DMS 273 (cell line): Measurements from ENCODE around the gene KRTCAP2.
"Not testable (repeated sequence)": the region's sequence is repeated elsewhere in the genome, so short reads cannot be mapped to it uniquely, and the experiment has no call there.

Experiments used
- DNase-seq: peaks from one replicate; lab custom pipeline; 2025; ENCODE audit not compliant: unreplicated experiment; lab: John Stamatoyannopoulos, UW

KRTCAP2 gene

DNA sequence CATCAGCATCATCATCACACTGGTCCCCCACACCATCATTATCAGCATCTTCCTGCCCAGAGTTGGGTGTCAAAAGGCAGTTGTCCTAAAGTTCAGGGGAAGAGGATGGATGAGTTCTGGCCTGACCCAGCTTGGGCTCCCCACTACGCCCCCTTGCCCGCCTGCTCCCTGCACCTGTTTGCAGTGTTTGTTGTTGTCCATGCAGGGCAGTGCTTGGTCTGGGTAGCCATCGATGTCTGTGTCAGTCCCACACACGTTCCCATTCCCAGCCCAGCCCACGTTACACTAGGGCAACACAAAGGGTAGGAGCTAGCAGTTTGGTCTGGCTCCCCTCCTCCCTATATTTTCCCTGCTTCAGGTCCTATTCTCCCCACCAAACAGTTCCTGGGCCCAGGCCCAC, 27.8 kb upstream of the KRTCAP2 start:
- DNase-seq = no peak

DNA sequence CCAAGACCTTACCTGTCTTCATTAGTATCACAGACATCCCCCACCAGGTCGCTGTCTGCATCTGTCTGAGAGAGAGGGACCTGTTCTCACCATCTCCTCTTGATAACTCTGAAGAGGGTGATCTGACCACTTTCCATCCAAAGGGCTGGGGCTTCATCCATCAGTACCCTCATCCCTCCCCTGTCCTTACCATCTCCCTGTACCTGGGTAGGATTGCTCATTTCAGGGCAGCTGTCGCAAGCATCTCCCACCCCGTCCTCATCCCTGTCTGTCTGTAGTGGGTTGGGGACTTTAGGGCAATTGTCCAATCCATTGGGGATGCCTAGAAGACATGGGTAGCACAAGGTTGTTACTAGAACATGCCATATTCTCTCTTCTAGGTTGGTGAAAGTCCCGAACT, 26.7 kb upstream of the KRTCAP2 start:
- DNase-seq = no peak

DNA sequence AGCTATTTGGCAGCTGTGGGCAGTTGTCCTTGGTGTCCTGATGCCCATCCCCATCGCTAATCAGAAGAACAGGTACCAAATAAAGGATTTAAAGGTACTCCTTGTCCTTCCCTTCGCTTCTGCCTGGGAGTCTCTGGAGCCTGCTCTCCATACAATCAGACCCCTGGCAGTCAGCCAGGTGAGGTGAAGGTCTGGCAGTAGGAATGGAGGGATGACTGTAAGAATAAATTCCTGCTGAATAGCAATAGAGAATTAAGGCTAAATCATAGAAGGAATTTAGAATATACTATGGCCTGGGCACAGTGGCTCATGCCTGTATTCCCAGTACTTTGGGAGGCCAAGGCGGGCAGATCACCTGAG, 25.4 kb upstream of the KRTCAP2 start:
- peak; percentile 45 for DNase-seq

DNA sequence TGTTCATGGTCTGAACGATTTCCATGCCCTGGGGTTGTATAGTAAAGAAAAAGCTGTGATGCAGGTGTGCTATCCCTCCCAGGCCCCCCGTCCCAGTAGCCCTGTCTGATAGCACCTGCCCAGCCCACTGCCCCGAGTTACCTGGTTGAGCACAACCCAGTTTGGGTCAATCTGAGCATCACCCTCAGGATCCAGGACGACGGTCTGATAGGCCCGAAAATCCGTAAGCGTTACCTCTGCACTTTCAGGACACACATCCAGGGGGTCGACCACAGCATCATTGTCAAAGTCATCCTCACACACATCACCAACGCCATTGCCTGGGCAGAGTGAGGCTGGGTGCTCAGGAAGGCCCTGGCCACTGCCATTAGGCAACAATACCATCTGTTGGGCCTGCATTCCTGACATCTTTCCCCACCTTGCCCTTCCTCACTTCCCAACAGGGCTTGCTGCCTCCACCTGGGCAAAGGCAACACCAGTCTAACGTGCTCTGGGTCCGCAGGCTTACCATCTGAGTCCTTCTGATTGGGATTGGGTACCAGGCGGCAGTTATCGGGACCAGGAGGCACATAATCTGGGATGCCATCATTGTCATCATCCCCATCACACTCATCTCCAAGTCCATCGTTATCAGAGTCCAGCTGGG, 24.9 kb upstream of the KRTCAP2 start:
- no peak for DNase-seq

DNA sequence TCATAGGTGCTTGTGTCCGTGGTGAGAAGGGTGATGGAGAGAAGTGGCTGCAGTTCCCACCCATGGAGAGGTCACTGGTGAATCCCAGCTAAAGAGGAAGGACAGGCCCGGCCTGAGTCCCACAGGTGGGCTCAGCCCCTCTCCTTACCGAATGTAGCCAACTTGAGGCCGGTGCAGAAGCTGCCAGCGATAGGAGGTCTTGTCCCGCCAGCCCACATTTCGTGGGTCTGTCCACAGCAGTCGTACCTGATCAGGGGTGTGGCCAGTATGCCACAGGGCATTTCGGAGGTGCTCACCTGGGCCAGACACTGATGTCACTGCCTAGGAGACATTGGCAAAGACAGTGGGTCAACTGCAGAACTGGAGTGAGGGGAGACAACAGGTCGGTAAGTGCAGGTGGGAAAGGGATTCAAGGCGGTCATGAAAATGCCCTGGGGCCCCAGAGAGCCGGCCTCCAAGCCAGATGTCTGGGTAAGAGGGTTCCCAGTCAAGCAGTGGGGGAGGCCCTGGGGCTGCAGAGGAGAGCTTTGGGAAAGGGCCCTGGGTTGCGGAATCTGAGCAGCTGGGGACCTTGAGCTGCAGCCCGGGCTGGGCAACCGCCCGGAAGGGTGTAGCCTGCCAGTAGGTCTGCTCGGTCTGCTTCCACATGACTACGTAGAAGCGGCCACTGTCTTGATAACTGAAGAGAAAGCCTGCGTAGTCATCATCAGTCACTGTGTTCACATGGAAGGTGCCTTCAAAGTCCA, 24.0 kb upstream of the KRTCAP2 start:
- no peak for DNase-seq

DNA sequence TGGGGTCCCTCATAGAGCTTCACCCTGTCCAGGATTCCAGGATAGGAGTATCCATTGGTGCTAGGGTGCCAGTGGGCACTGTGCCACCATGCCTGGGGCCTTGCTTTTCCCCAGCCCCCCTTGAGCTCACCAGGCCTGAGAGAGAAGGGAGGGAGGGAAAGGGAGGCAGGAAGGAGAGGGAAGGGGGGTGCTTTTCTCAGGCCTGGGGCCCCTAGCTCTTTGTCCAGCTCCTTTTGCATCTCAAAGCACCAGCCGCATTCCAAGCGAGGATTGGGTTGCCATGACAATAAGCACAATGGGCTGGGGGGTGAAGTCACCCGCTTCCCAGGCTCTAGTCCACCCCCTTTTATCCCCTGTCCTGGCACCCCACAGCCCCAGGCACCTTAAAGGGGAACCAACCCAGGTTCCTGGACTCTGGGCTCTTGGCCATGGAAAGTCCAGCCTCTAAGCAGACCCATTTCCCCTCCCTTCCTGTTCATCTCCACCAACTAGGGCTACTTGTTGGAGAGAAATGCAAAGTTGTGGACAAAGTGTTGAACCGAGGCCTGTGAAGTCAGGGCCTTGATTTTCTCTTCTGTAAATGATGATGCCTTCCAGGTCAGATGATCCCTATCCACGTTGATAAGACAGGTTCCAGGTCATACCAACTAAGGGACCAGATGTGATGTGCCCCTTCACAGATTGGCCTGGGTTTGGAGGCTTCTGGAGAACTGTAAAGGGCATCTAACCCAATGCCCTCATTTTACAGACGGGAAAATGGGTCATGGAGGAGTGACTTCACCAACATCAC, 23.2 kb upstream of the KRTCAP2 start:
- no peak for DNase-seq

DNA sequence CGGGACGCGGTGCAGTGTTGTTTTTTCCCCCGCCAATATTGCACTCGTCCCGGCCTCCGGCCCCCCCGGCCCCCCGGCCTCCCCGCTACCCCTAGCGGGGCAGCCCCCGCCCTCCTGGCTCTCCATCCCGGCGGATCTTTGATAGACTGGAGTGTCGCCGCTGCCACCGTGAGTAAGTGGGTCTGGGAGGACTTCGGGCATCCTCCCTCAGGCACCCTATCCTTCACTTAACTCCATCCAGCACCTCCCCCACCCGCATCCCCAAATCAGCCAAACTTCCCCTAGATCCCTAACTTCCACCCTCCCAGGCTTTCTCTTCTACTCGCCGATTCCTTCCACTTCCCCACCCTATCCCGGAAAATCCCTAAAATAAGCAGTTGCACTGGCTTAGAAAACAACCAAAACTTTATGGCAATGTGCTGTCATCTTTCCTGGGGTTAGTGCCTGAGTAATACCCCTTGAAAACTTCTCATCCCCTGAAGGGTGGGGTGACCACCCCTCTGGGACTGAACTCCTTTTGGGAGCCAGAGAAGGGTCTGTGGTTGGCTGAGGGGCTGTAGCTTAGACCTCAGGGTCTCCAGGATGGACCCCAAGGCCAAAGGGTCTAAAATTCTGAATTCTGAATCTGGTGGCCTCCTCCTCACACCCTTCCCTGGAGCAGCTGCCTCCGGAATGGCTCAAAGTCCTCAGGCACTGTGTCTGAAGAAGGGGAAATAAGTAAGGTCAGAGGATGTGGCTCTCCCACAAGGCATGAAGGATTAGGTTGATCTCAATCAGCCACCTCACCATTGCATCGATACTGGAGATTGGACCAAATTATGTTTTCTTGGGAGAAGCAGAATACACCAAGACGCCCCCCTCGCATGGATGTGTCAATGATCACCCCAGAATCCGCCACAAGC, 22.3 kb upstream of the KRTCAP2 start:
- peak; percentile 65 for DNase-seq

DNA sequence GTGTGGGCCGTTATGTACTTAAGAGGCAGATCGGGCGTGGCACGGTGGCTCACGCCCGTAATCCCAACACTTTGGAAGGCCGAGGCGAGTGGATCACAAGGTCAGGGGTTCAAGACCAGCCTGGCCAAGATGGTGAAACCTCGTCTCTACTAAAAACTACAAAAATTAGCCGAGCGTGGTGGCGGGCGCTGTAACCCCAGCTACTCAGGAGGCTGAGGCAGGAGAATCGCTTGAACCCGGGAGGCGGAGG, 20.8 kb upstream of the KRTCAP2 start:
- DNase-seq = not testable (repeated sequence)

DNA sequence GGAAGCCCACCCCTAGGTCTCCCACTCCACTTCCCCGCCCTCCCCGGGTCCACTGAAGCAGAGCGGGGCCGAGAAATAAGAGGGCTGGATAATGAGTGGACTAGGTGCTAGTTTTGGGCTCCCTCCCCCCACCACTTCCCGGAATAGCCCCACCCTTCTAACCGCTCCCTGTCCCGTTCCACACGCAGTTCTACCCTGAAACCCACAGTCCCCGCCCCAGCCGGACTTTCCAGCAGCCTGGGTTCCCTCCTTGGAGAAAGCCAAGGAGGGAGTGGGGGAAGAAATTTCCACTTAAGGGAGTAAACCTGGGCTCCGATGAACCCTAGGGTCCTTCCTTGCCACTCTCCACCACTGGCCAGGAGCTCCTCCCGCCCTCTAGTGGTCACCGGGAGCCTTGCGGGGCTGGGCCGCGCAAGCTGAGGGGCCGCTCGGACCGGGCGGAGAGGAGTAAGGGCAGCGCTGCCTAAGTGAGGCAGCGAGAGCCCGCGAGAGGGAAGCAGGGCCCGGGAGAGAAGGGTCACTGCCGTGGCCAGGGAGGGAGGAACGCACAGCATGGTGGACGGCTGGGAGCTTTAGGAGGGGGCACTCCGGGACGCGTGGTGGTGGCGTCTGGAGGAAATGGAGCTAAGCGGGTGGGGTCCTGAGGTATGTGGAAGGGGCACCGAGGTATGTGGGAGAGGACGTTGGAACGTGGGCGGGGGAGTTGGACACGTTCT, 20.3 kb upstream of the KRTCAP2 start:
- peak; percentile 93 for DNase-seq

DNA sequence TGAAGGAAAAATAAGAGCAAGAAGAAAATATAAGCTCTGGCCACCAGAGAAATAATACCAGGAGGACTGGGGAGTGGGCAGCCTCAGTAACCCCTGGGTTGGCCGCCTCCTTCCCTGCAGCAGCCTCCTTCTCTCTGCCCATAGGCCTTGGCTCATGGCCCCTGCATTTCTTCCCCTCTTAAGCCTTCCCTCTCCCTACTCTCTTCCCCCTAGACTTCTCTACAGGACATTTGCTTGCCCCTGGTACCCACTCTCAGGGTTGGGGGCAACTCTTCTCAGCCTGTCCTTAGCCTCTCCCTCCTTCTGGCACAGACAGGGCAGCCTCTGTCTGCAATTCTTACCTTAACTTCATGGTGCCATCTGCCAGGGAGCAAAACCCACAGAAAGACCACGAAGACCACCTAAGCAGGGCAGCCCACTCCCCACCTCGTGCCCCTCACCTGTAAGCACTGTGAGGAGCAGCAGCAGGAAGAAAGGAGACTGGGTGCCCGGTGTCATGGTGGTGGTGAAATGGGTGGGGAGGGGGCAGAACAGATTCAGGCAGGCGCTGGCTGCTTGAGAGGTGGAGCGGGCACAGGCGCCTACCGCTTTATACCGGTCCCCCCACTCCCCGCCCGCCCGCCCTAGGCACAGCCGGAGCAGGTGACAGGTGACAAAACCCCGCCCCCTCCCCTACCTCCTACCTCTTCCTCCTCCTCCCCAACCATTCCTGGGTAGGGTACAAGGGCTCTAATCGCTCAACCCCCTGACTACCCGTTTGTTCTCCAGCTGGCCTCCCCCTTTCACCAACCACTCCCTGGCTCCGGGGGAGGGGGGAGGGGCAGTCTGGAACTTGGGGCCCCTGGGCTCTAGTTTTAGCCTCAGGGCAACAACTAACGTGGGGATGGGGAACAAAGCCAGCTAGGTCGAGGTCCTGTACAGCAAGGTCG, 19.5 kb upstream of the KRTCAP2 start:
- DNase-seq = peak; percentile 59

DNA sequence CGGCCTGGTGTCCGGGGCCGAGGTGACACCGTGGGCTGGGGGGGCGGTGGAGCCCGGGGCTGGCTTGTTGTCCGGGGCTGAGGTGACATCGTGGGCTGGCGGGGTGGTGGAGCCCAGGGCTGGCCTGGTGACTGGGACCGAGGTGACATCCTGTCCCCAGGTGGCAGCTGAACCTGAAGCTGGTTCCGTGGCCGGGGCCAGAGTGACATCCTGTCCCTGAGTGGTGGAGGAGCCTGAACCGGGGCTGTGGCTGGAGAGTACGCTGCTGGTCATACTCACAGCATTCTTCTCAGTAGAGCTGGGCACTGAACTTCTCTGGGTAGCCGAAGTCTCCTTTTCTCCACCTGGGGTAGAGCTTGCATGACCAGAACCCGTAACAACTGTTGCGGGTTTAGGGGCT, 18.8 kb upstream of the KRTCAP2 start:
- no peak for DNase-seq

DNA sequence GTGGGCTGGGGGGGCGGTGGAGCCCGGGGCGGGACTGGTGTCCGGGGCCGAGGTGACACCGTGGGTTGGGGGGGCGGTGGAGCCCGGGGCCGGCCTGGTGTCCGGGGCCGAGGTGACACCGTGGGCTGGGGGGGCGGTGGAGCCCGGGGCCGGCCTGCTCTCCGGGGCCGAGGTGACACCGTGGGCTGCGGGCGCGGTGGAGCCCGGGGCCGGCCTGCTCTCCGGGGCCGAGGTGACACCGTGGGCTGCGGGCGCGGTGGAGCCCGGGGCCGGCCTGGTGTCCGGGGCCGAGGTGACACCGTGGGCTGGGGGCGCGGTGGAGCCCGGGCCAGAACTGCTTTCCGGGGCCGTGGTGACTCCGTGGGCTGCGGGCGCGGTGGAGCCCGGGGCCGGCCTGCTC, 16.8 kb upstream of the KRTCAP2 start:
- DNase-seq = not testable (repeated sequence)

DNA sequence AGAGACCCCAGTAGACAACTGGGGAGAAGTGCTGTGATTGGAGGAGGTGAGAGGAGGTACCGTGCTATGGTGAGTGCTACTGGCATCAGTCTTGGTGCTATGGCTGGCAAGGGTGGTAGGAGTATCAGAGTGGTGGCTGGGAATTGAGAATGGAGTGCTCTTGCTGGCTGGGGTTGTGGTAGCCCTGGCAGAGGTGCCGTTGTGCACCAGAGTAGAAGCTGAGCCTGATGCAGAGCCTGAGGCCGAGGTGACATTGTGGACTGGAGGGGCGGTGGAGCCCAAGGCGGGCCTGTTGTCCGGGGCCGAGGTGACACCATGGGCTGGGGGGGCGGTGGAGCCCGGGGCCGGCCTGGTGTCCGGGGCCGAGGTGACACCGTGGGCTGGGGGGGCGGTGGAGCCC, 15.2 kb upstream of the KRTCAP2 start:
- DNase-seq = no peak

DNA sequence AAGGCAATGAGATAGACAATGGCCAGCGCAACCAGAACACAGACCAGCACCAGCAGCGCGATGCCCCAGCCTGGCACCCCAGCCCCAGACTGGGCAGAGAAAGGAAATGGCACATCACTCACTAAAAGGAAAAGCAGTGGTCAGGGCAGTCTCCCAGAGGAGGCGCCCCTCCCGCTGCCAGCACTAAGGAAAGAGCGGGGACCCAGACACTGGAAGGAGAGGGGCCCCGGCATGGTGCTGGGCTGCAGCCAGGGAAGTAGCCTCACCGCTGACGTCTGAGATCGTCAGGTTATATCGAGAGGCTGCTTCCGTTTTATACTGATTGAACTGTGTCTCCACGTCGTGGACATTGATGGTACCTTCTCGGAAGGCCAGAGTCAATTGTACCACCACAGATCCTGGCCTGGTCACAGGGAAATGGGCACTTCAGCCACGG, 14.4 kb upstream of the KRTCAP2 start:
- DNase-seq = no peak

DNA sequence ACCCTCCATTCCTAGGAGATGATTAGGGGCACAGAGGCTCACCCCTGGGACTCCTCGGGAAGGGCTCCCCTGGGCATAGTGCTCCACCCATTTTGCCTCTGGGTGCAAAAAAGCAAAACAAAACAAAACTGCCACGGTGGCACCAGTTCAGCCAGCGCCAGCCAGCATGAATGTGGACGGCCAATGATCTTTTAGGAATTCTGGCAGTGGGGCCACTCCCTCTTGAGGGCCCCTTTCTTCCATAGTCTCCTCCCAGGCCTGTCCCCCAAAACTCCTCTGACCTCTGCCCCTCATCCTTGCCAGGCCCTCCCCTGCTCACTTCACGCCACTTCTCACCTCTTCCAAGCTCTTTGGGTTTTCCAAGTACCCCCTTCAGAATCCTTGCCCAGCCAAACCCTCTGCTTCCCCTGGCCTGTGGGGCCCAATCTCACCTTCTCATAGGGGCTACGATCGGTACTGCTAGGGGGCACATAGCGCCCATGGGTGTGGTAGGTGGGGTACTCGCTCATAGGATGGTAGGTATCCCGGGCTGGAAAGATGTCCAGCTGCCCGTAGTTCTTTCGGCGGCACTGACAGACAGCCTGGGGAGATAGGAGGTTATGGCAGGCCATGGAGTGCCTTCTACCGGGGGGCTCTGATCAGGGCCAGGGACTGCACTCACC, 13.8 kb upstream of the KRTCAP2 start:
- DNase-seq = no peak

DNA sequence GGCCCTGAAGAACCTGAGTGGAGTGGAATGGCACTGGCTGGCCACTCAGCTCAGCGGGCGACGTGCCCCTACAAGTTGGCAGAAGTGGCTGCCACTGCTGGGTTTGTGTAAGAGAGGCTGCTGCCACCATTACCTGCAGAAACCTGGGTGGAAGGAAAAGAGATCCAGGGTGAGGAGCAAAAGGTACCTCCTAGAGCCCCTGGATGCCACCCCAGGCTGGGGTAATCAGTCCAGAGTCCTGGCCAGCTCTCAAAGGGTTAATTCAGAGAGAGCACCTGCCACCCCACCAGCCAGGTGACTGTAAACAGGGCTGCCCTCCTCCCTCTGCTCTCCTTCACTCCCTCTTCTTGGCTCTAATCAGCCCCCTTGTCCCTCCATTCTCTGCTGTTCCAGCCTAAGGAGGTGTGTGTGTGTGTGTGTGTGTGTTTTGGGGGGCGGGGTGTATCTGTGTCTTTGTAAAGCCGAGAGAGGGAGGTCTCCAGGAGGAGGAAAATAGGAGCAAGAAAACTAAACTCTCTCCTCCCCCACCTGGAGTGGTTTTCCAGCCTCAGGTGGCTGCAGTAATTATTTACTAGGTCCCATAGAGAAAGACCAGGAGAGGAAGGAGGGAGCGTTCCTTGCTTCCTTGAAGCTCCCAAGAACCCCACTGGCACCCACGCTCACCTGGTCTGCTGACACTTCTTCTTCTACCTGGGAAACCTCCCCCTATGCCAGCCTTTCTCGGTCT, 13.1 kb upstream of the KRTCAP2 start:
- DNase-seq = no peak

DNA sequence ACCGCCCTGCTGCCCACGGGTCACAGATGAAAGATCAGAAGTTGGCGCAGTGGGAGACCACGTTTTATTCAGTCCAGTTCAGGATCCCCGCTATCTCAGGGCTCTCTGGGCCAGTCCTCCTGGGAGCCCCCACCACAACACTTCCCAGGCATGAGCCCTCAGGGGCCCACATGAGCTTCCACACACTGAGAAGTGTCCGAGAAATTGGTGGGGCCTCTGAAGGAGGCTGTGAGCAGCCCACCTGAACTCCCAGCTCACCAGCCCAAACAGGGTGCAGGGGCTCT, 12.6 kb upstream of the KRTCAP2 start:
- no peak for DNase-seq

DNA sequence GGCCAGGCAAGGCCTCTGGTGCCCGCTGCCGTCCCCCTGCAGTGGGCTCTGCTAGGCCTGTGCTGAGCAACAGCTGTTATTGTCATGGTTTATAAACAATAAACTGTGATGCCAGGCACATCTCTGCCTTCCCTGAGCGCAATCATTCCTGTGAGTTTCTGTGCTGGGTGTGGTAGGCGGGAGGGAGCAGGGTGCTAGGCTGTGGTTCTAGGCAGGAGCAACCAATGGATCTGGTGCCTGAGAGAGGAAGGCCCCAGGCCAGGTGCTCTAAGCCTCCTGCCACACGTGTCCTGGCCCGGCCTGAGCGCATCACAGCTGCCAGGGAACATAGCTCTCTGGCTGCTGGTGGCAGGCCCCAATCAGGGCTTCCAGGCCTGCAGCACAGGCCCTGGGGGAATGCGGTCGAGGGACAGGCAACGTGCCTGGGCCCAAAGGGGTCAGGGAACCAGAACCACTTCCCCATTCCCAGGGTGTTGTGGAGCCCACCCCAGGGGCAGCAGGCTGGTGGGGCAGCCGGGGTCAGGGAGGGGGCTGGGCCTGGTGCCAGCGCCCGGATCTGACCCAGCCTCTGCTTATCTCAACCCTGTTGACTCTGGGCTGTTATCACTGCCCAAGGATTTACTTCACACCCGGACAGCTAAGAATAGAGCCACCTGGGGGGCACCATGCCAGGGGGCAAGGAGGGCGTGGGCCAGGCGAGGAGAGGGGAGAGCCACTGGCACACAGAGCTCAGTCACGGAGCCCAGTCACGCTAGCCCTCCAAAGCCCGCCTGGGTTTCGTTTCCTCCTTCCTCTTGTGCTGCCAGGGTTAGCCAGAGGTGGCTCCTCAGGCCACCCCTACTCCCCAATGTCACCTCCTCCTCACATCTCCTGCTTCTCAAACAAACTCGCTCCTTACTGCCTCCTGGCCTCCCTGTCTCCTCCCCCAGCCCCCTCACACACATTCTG, 12.0 kb upstream of the KRTCAP2 start:
- DNase-seq = no peak
